Glutamatergic neuron (in vitro differentiated cells): ENCODE data around the gene USP49. TPM values are rescaled to one million over a fixed set of nuclear protein-coding genes. Genes with fewer than 3 reads are reported as not detected.

Experiments used
- DNase-seq: peaks from one replicate; pipeline ENCODE4 v3.0.0; 2022
- H3K27ac Mint-ChIP-seq: one replicate; pipeline ENCODE4 v1.8.0; 2020; ENCODE audit warnings: mild to moderate bottlenecking, mixed read lengths, inconsistent platforms; ENCODE audit not compliant: unreplicated experiment
- H3K27me3 Mint-ChIP-seq: one replicate; pipeline ENCODE4 v1.8.0; 2020; ENCODE audit warnings: mild to moderate bottlenecking, moderate library complexity, mixed read lengths, inconsistent platforms; ENCODE audit not compliant: unreplicated experiment
- H3K36me3 Mint-ChIP-seq: one replicate; pipeline ENCODE4 v1.8.0; 2020; ENCODE audit warnings: mild to moderate bottlenecking, mixed read lengths, inconsistent platforms; ENCODE audit not compliant: unreplicated experiment
- H3K4me1 Mint-ChIP-seq: one replicate; pipeline ENCODE4 v1.8.0; 2020; ENCODE audit warnings: mild to moderate bottlenecking, low read depth, mixed read lengths, inconsistent platforms; ENCODE audit not compliant: unreplicated experiment
- H3K4me3 Mint-ChIP-seq: one replicate; pipeline ENCODE4 v1.8.0; 2020; ENCODE audit warnings: mild to moderate bottlenecking, mixed read lengths, inconsistent platforms; ENCODE audit not compliant: unreplicated experiment
- H3K9me3 Mint-ChIP-seq: one replicate; pipeline ENCODE4 v1.8.0; 2020; ENCODE audit warnings: mild to moderate bottlenecking, moderate library complexity, mixed read lengths, inconsistent platforms; ENCODE audit not compliant: unreplicated experiment
- total RNA-seq: library from RNA; stranded (reverse); fragmentation: NEBNext Ultra II Directional; extraction: Animal tissue kit (Norgen Biotek cat#: 25700); gene quantifications from one replicate; pipeline ENCODE4 v1.2.1, GENCODE V29; 2021; ENCODE audit not compliant: unreplicated experiment
- TF ChIP-seq, protein P1 (sequence below): fragments of 200-600 bp; sonication (generic); IDR thresholded peaks from one replicate; pipeline ENCODE4 v1.5.0; 2021; ENCODE audit not compliant: partially characterized antibody, unreplicated experiment

The USP49 gene
- total RNA-seq, 1 donor from 2014 or later: 14.7 TPM

DNA sequence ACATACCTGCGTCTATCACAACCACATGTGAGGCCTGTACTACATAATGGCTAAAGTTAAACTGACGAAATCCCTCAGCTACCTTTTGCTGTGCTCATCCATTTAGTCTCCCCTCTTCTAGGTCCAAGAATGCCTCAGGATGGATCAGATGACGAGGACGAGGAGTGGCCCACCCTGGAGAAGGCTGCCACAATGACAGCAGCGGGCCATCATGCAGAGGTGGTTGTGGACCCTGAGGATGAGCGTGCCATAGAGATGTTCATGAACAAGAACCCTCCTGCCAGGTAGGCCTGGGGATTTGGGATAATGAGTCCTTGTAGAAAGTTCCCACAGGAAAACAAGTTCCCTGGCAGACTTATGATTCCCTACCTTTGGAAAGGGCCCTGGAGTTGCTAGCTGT lies 32.1 kb upstream of the USP49 start:
- TF ChIP-seq, protein P1, sequence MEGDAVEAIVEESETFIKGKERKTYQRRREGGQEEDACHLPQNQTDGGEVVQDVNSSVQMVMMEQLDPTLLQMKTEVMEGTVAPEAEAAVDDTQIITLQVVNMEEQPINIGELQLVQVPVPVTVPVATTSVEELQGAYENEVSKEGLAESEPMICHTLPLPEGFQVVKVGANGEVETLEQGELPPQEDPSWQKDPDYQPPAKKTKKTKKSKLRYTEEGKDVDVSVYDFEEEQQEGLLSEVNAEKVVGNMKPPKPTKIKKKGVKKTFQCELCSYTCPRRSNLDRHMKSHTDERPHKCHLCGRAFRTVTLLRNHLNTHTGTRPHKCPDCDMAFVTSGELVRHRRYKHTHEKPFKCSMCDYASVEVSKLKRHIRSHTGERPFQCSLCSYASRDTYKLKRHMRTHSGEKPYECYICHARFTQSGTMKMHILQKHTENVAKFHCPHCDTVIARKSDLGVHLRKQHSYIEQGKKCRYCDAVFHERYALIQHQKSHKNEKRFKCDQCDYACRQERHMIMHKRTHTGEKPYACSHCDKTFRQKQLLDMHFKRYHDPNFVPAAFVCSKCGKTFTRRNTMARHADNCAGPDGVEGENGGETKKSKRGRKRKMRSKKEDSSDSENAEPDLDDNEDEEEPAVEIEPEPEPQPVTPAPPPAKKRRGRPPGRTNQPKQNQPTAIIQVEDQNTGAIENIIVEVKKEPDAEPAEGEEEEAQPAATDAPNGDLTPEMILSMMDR: no peak
- no peak overlapping the region for H3K27ac Mint-ChIP-seq
- H3K4me3 Mint-ChIP-seq: no peak overlapping the region
- no peak for DNase-seq
- H3K36me3 Mint-ChIP-seq: peaks cover 4% of the 10 kb centered on the region
- H3K27me3 Mint-ChIP-seq: peaks cover 2% of the 10 kb centered on the region
- H3K4me1 Mint-ChIP-seq: peaks cover 13% of the 10 kb centered on the region
- H3K9me3 Mint-ChIP-seq: peaks cover 5% of the 10 kb centered on the region

- Mint-ChIP-seq H3K4me3 (peak overlapping the region; percentile 100), H3K9me3 (peaks cover 12% of the 10 kb centered on the region), H3K4me1 (peaks cover 22% of the 10 kb centered on the region), H3K36me3 (peaks cover 4% of the 10 kb centered on the region), H3K27ac (peak overlapping the region; percentile 100), H3K27me3 (peaks cover 9% of the 10 kb centered on the region)
- DNase-seq: no peak
- TF ChIP-seq, protein P1: no peak
Observed at GRCh38 chr6:41922154-41922553, 27.0 kb upstream of the USP49 start.

- peaks cover 9% of the 10 kb centered on the region for H3K27me3 Mint-ChIP-seq
- no peak for DNase-seq
- peak overlapping the region; percentile 100 for H3K27ac Mint-ChIP-seq
- H3K36me3 Mint-ChIP-seq: peaks cover 4% of the 10 kb centered on the region
- H3K4me1 Mint-ChIP-seq: peaks cover 22% of the 10 kb centered on the region
- TF ChIP-seq, protein P1: no peak
- H3K9me3 Mint-ChIP-seq: peaks cover 12% of the 10 kb centered on the region
- peak overlapping the region; percentile 100 for H3K4me3 Mint-ChIP-seq
Observed at GRCh38 chr6:41921712-41921998, 26.5 kb upstream of the USP49 start.

GRCh38 chr6:41920921-41921711 lies 25.9 kb upstream of the USP49 start, which contains the start of the genes BYSL and MED20:
TSS of gene BYSL (plus strand) at chr6:41921499. CDS start at chr6:41921563, 64 bp downstream.
TSS of gene MED20 (minus strand) at chr6:41921139. CDS start at chr6:41921018, 121 bp downstream.
- Mint-ChIP-seq H3K27ac (peak within 1 kb of the TSS; percentile 100), H3K4me1 (peaks cover 22% of the 10 kb centered on the region), H3K27me3 (peaks cover 9% of the 10 kb centered on the region), H3K9me3 (peaks cover 12% of the 10 kb centered on the region), H3K4me3 (peak within 1 kb of the TSS; percentile 100), H3K36me3 (peaks cover 4% of the 10 kb centered on the region)
- DNase-seq: peak; percentile 96
- TF ChIP-seq, protein P1: peak; percentile 97

- Mint-ChIP-seq H3K9me3 (peaks cover 10% of the 10 kb centered on the region), H3K4me1 (peaks cover 11% of the 10 kb centered on the region), H3K36me3 (no peaks in the 10 kb centered on the region), H3K27me3 (peaks cover 7% of the 10 kb centered on the region), H3K27ac (peak overlapping the region; percentile 28), H3K4me3 (no peak overlapping the region)
- TF ChIP-seq, protein P1: no peak
- DNase-seq: no peak
Observed at GRCh38 chr6:41917528-41917927, 22.4 kb upstream of the USP49 start.
